GM19238 (cell line): Measurements from ENCODE around the gene IFITM1.
"Not testable (repeated sequence)": the region's sequence is repeated elsewhere in the genome, so short reads cannot be mapped to it uniquely, and the experiment has no call there.

Source experiments
- DNase-seq: peaks from one replicate; pipeline ENCODE4 v3.0.0; 2011; ENCODE audit warnings: low spot score; ENCODE audit not compliant: insufficient read length

The IFITM1 gene

GRCh38 chr11:308740-309665 is 4.8 kb upstream of the IFITM1 start:
- not testable (repeated sequence) for DNase-seq

GRCh38 chr11:309979-310572 is 3.8 kb upstream of the IFITM1 start:
- DNase-seq, result not testable (repeated sequence)

GRCh38 chr11:311013-311748 is 2.7 kb upstream of the IFITM1 start:
- DNase-seq, result not testable (repeated sequence)

- DNase-seq, result no peak
These were observed 1.6 kb upstream of the IFITM1 start for GRCh38 chr11:312092-312816.

GRCh38 chr11:313304-313786 is 495 bp upstream of the IFITM1 start:
- no peak for DNase-seq

- DNase-seq, result not testable (repeated sequence)
These were observed 675 bp downstream of the IFITM1 start for GRCh38 chr11:314554-314875.

GRCh38 chr11:315051-315481 is 1.2 kb downstream of the IFITM1 start:
- no peak for DNase-seq

- no peak for DNase-seq
These were observed 1.7 kb downstream of the IFITM1 start for GRCh38 chr11:315516-315994.

- no peak for DNase-seq
These were observed 2.3 kb downstream of the IFITM1 start for GRCh38 chr11:316031-316701.

- no peak for DNase-seq
These were observed 3.1 kb downstream of the IFITM1 start for GRCh38 chr11:316891-317301.

GRCh38 chr11:317668-318404 is 4.0 kb downstream of the IFITM1 start:
- DNase-seq, result not testable (repeated sequence)

GRCh38 chr11:318405-319120 is 4.7 kb downstream of the IFITM1 start:
- DNase-seq, result not testable (repeated sequence)

- DNase-seq, result not testable (repeated sequence)
These were observed 5.5 kb downstream of the IFITM1 start for GRCh38 chr11:319121-319887.

GRCh38 chr11:319888-320273 is 6.0 kb downstream of the IFITM1 start:
- DNase-seq, result not testable (repeated sequence)

- DNase-seq, result no peak
These were observed 10.3 kb downstream of the IFITM1 start for GRCh38 chr11:324156-324555.

- not testable (repeated sequence) for DNase-seq
These were observed 11.0 kb downstream of the IFITM1 start for GRCh38 chr11:324593-325517.
